Stimulated activated naive CD4-positive, alpha-beta T cell (primary cell): ENCODE data around the gene PROZ.
A peak's percentile ranks its signal among the peaks of the same experiment; 100 is the strongest.
"Not testable (repeated sequence)": the region's sequence is repeated elsewhere in the genome, so short reads cannot be mapped to it uniquely, and the experiment has no call there.

Source experiments
- DNase-seq, 6 experiments: peaks; one replicate each; lab custom pipeline; 2025; lab: John Stamatoyannopoulos, UW

Gene PROZ

GRCh38 chr13:113157206-113157928, 1.1 kb upstream of the PROZ start:
- no peak for DNase-seq

GRCh38 chr13:113158946-113159345, 498 bp downstream of the PROZ start:
- DNase-seq, result no peak

GRCh38 chr13:113159701-113160100, 1.3 kb downstream of the PROZ start:
- DNase-seq, result no peak

GRCh38 chr13:113160983-113161382, 2.5 kb downstream of the PROZ start:
- DNase-seq, result no peak

- DNase-seq, result no peak
These were observed 3.0 kb downstream of the PROZ start for GRCh38 chr13:113161433-113161832.

GRCh38 chr13:113161975-113162374, 3.5 kb downstream of the PROZ start:
- DNase-seq, result not testable (repeated sequence)

- DNase-seq, result peak in 2 of 6 experiments; percentile 22 to 32
These were observed 4.6 kb downstream of the PROZ start for GRCh38 chr13:113162783-113163685.

GRCh38 chr13:113164492-113164891, 6.0 kb downstream of the PROZ start:
- no peak for DNase-seq

GRCh38 chr13:113166266-113166665, 7.8 kb downstream of the PROZ start:
- no peak for DNase-seq

- no peak for DNase-seq
These were observed 8.2 kb downstream of the PROZ start for GRCh38 chr13:113166681-113167080.

GRCh38 chr13:113167155-113167554, 8.7 kb downstream of the PROZ start:
- DNase-seq, result no peak

- no peak for DNase-seq
These were observed 9.1 kb downstream of the PROZ start for GRCh38 chr13:113167575-113167974.

- DNase-seq, result no peak
These were observed 9.8 kb downstream of the PROZ start for GRCh38 chr13:113168211-113168610.

- no peak for DNase-seq
These were observed 11.1 kb downstream of the PROZ start for GRCh38 chr13:113169277-113170272.

- DNase-seq, result no peak
These were observed 12.1 kb downstream of the PROZ start for GRCh38 chr13:113170511-113170910.

- DNase-seq, result no peak
These were observed 13.0 kb downstream of the PROZ start for GRCh38 chr13:113171250-113172125.

- DNase-seq, result no peak
These were observed 14.0 kb downstream of the PROZ start for GRCh38 chr13:113172419-113172926.

- DNase-seq, result peak in 2 of 6 experiments; percentile 10 to 30
These were observed 17.8 kb downstream of the PROZ start for GRCh38 chr13:113176280-113176679.

GRCh38 chr13:113176822-113177221, 18.4 kb downstream of the PROZ start:
- DNase-seq, result no peak

GRCh38 chr13:113178070-113178895, 19.8 kb downstream of the PROZ start:
- DNase-seq, result no peak
